Osteocyte (in vitro differentiated cells): ENCODE data around the gene ARHGEF3. TPM values are rescaled to one million over a fixed set of nuclear protein-coding genes. Genes with fewer than 3 reads are reported as not detected.

Experiments
- DNase-seq: peaks from one replicate; pipeline ENCODE4 v3.0.0; 2021; ENCODE audit warnings: mixed read lengths; ENCODE audit not compliant: unreplicated experiment; ENCODE audit errors: extremely low spot score
- H3K27ac Mint-ChIP-seq: one replicate; pipeline ENCODE4 v1.8.0; 2021; ENCODE audit warnings: mild to moderate bottlenecking, mixed read lengths; ENCODE audit not compliant: unreplicated experiment
- H3K27me3 Mint-ChIP-seq: one replicate; pipeline ENCODE4 v1.8.0; 2021; ENCODE audit warnings: mixed read lengths; ENCODE audit not compliant: unreplicated experiment
- H3K36me3 Mint-ChIP-seq: one replicate; pipeline ENCODE4 v1.8.0; 2021; ENCODE audit warnings: mixed read lengths; ENCODE audit not compliant: unreplicated experiment
- H3K4me1 Mint-ChIP-seq: one replicate; pipeline ENCODE4 v1.8.0; 2021; ENCODE audit warnings: mixed read lengths; ENCODE audit not compliant: unreplicated experiment
- H3K4me3 Mint-ChIP-seq: one replicate; pipeline ENCODE4 v1.8.0; 2021; ENCODE audit warnings: mild to moderate bottlenecking, moderate library complexity, mixed read lengths; ENCODE audit not compliant: unreplicated experiment
- H3K9me3 Mint-ChIP-seq: one replicate; pipeline ENCODE4 v1.8.0; 2021; ENCODE audit warnings: mixed read lengths; ENCODE audit not compliant: unreplicated experiment
- CTCF ChIP-seq: fragments of 200-600 bp; sonication (generic); IDR thresholded peaks from 2 replicates; pipeline ENCODE4 v1.5.0; 2021; ENCODE audit warnings: antibody characterized with exemption, mild to moderate bottlenecking, moderate library complexity
- total RNA-seq: library from RNA; stranded (reverse); gene quantifications from 2 replicates; pipeline ENCODE4 v1.2.1, GENCODE V29; 2021

ARHGEF3 gene
- total RNA-seq, 1 donor from 2014 or later, result 2.5 TPM

GRCh38 chr3:56792193-56792592 lies 9.6 kb downstream of the ARHGEF3 start:
- no peak for TF ChIP-seq CTCF
- Mint-ChIP-seq H3K27ac (no peak overlapping the region), H3K4me3 (no peak overlapping the region), H3K27me3 (peaks cover 18% of the 10 kb centered on the region), H3K36me3 (no peaks in the 10 kb centered on the region), H3K4me1 (no peaks in the 10 kb centered on the region), H3K9me3 (no peaks in the 10 kb centered on the region)
- DNase-seq, result no peak

- Mint-ChIP-seq H3K4me1 (no peaks in the 10 kb centered on the region), H3K9me3 (no peaks in the 10 kb centered on the region), H3K36me3 (no peaks in the 10 kb centered on the region), H3K4me3 (no peak overlapping the region), H3K27ac (no peak overlapping the region), H3K27me3 (peaks cover 27% of the 10 kb centered on the region)
- no peak for DNase-seq
- TF ChIP-seq CTCF, result no peak
Measured at GRCh38 chr3:56790016-56790821, 11.5 kb downstream of the ARHGEF3 start.

- DNase-seq, result no peak
- Mint-ChIP-seq H3K36me3 (no peaks in the 10 kb centered on the region), H3K27ac (no peak overlapping the region), H3K4me1 (peaks cover 4% of the 10 kb centered on the region), H3K27me3 (peaks cover 27% of the 10 kb centered on the region), H3K9me3 (no peaks in the 10 kb centered on the region), H3K4me3 (no peak overlapping the region)
- TF ChIP-seq CTCF, result no peak
Measured at GRCh38 chr3:56789076-56789475, 12.7 kb downstream of the ARHGEF3 start.

- TF ChIP-seq CTCF, result no peak
- H3K36me3 Mint-ChIP-seq, result no peaks in the 10 kb centered on the region
- peaks cover 10% of the 10 kb centered on the region for H3K4me1 Mint-ChIP-seq
- peaks cover 27% of the 10 kb centered on the region for H3K27me3 Mint-ChIP-seq
- no peak for DNase-seq
- H3K4me3 Mint-ChIP-seq, result no peak overlapping the region
- no peaks in the 10 kb centered on the region for H3K9me3 Mint-ChIP-seq
- H3K27ac Mint-ChIP-seq, result no peak overlapping the region
Measured at GRCh38 chr3:56788521-56788920, 13.2 kb downstream of the ARHGEF3 start.

GRCh38 chr3:56787784-56788256 lies 13.9 kb downstream of the ARHGEF3 start:
- no peak overlapping the region for H3K4me3 Mint-ChIP-seq
- no peak for DNase-seq
- no peaks in the 10 kb centered on the region for H3K9me3 Mint-ChIP-seq
- no peak overlapping the region for H3K27ac Mint-ChIP-seq
- peaks cover 17% of the 10 kb centered on the region for H3K4me1 Mint-ChIP-seq
- H3K27me3 Mint-ChIP-seq, result peaks cover 27% of the 10 kb centered on the region
- H3K36me3 Mint-ChIP-seq, result no peaks in the 10 kb centered on the region
- TF ChIP-seq CTCF, result no peak
